OCI-LY7 (cell line): ENCODE measurements around the gene CTSH. TPM values are rescaled to one million over a fixed set of nuclear protein-coding genes. Genes with fewer than 3 reads are reported as not detected.

Experiments used
- BruUV-seq: library from RNA; stranded (reverse); fragments of 400-500 nt; replicated peaks from 2 replicates; lab custom pipeline; 2021; lab: Mats Ljungman, UMichigan
- CTCF ChIA-PET: fragments of 300-600 bp; sonication (Branson Sonifier 250); formaldehyde crosslinking; loops from one replicate; lab custom pipeline; 2022; ENCODE audit warnings: antibody characterized with exemption; ENCODE audit not compliant: unreplicated experiment; lab: Charles Lee
- POLR2A ChIA-PET: fragments of 300-600 bp; sonication (Branson Sonifier 250); formaldehyde crosslinking; loops from one replicate; lab custom pipeline; 2022; ENCODE audit warnings: antibody characterized with exemption; lab: Charles Lee
- DNase-seq: peaks from one replicate; pipeline ENCODE4 v3.0.0-alpha.2; 2015; ENCODE audit warnings: low spot score
- H2AFZ ChIP-seq: fragments of 200-600 bp; sonication (generic), shearing (Covaris generic); 2 replicates; pipeline ENCODE4 v1.6.1; 2014; ENCODE audit warnings: mild to moderate bottlenecking, antibody characterized with exemption, low read length, moderate library complexity
- H3K27ac ChIP-seq: fragments of 200-600 bp; sonication (generic); 2 replicates; pipeline ENCODE4 v1.5.1; 2014; ENCODE audit warnings: mixed run types, low read depth, mild to moderate bottlenecking, moderate library complexity, low read length, inconsistent platforms; ENCODE audit not compliant: poor library complexity, severe bottlenecking
- H3K36me3 ChIP-seq: fragments of 200-600 bp; sonication (generic); 2 replicates; pipeline ENCODE4 v1.6.1; 2014; ENCODE audit warnings: mild to moderate bottlenecking, antibody characterized with exemption, low read length, moderate library complexity, mixed read lengths; ENCODE audit not compliant: insufficient read depth
- H3K4me1 ChIP-seq: fragments of 200-600 bp; sonication (generic); 2 replicates; pipeline ENCODE4 v1.5.1; 2014; ENCODE audit warnings: mild to moderate bottlenecking, low read length; ENCODE audit not compliant: insufficient read depth, poor library complexity, severe bottlenecking
- H3K4me2 ChIP-seq: fragments of 200-600 bp; sonication (generic); 2 replicates; pipeline ENCODE4 v1.6.1; 2014; ENCODE audit warnings: mild to moderate bottlenecking, low read length
- H3K4me3 ChIP-seq: fragments of 200-600 bp; sonication (generic); 2 replicates; pipeline ENCODE4 v1.5.1; 2014; ENCODE audit warnings: mild to moderate bottlenecking, low read depth, low read length; ENCODE audit not compliant: poor library complexity, severe bottlenecking
- H3K79me2 ChIP-seq: fragments of 200-600 bp; sonication (generic); 2 replicates; pipeline ENCODE4 v1.6.1; 2016; ENCODE audit warnings: low read depth, mild to moderate bottlenecking, low read length, moderate library complexity, mixed read lengths; ENCODE audit not compliant: insufficient read depth
- H3K9me2 ChIP-seq: fragments of 200-600 bp; sonication (generic); 2 replicates; pipeline ENCODE4 v1.6.1; 2016; ENCODE audit warnings: mild to moderate bottlenecking, low read length, mixed read lengths; ENCODE audit not compliant: insufficient read depth
- H3K9me3 ChIP-seq: fragments of 200-600 bp; sonication (generic); 2 replicates; pipeline ENCODE4 v1.6.1; 2014; ENCODE audit warnings: mild to moderate bottlenecking, mixed run types, low read length, mixed read lengths
- H4K20me1 ChIP-seq: fragments of 200-600 bp; sonication (generic); 2 replicates; pipeline ENCODE4 v1.6.1; 2014; ENCODE audit warnings: mild to moderate bottlenecking, antibody characterized with exemption, low read length, moderate library complexity, mixed read lengths; ENCODE audit not compliant: insufficient read depth
- CTCF ChIP-seq: fragments of 200-600 bp; sonication (generic); conservative IDR thresholded peaks from 2 replicates; pipeline ENCODE4 v1.5.1; 2014; ENCODE audit warnings: mild to moderate bottlenecking, antibody characterized with exemption, low read length, moderate library complexity, mixed read lengths
- EZH2phosphoT487 ChIP-seq: fragments of 200-600 bp; sonication (generic); IDR thresholded peaks from 2 replicates; pipeline ENCODE4 v1.6.1; 2018; ENCODE audit warnings: low read depth, borderline replicate concordance, mild to moderate bottlenecking, mixed run types, antibody characterized with exemption, low read length, moderate library complexity, mixed read lengths
- intact Hi-C: fragments of 100-400 bp; cut with micrococcal nuclease; formaldehyde crosslinking; loops from one replicate; pipeline ENCODE4 v1.10.0; 2022; ENCODE audit not compliant: unreplicated experiment
- total RNA-seq, 2 experiments: library from RNA; depleted of rRNA in 1 of 2; stranded (reverse); fragments of >200 nt in 1 of 2; shearing (Covaris generic) in 1 of 2; gene quantifications; 2 replicates each; pipeline ENCODE4 v1.2.3, GENCODE V29; 2014 to 2022

The CTSH gene
- total RNA-seq, 2 experiments from 2014 or later, result 21.5 to 26.9 TPM

DNA sequence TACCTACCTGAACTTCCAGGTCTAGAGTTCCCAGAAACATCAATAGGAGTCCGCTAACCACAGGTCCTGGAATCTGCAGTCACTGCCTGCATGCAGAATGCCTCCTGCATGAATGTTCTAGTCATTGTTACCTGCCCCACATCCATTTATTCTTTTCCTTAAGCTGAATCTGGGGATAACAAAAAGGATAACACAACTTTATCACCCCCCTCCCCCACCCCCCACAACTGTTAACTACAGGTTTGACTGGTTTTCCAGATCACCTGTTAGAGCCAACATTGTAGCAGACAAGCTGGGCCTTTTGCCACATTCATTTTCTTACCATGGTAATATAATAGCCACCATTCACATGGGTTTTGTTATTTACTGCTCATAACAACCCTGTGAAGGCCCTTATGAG lies 4.6 kb upstream of the CTSH start:
- Histone ChIP-seq H3K4me2 (no peak overlapping the region), H3K27ac (no peak overlapping the region), H4K20me1 (no peaks in the 10 kb centered on the region), H3K36me3 (no peaks in the 10 kb centered on the region), H3K9me2 (no peaks in the 10 kb centered on the region), H2AFZ (no peak overlapping the region), H3K4me3 (no peak overlapping the region), H3K9me3 (no peaks in the 10 kb centered on the region), H3K79me2 (no peaks in the 10 kb centered on the region), H3K4me1 (peaks cover 17% of the 10 kb centered on the region)
- DNase-seq, result no peak
- intact Hi-C loops, result no loop called here
- no TSS peak for BruUV-seq
- ChIA-PET CTCF (no interaction called here), POLR2A (no interaction called here)
- no peak for TF ChIP-seq CTCF
- no peak for TF ChIP-seq EZH2phosphoT487

GRCh38 chr15:78947506-78947905 lies 2.7 kb upstream of the CTSH start:
- Histone ChIP-seq H3K4me2 (no peak overlapping the region), H4K20me1 (no peaks in the 10 kb centered on the region), H3K9me2 (no peaks in the 10 kb centered on the region), H3K9me3 (no peaks in the 10 kb centered on the region), H2AFZ (no peak overlapping the region), H3K36me3 (no peaks in the 10 kb centered on the region), H3K4me1 (peaks cover 22% of the 10 kb centered on the region), H3K4me3 (no peak overlapping the region), H3K27ac (no peak overlapping the region), H3K79me2 (no peaks in the 10 kb centered on the region)
- TF ChIP-seq EZH2phosphoT487, result no peak
- TF ChIP-seq CTCF, result no peak
- intact Hi-C loops, result no loop called here
- ChIA-PET POLR2A (no interaction called here), CTCF (no interaction called here)
- DNase-seq, result no peak
- no TSS peak for BruUV-seq

DNA sequence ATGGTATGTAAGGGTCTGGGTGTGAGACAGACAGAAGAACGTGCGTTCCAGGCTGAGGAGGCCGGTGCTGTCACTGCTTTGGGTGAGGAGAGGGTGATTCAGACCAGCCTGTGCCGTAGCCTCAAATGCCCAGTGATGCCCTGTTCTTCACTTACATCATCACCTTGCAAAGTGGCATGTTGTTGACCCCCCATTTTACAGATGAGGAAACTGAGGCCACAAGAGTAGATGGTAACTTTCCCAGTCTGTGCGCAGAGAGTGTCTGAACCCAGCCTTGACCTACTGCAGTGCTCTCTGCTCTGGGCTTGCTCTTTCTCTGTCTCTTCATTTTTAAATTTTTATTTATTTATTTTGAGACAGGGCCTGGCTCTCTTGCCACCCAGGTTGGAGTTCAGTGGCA lies 1.6 kb upstream of the CTSH start:
- no peak for TF ChIP-seq EZH2phosphoT487
- TF ChIP-seq CTCF, result no peak
- POLR2A ChIA-PET, result interaction anchor here (0.7 to 0.9 kb wide), 2 partner anchors 12 to 22 kb away, joined by 7 read pairs; no protein-coding TSS in a partner anchor
- H3K79me2 ChIP-seq, result no peaks in the 10 kb centered on the region
- H3K4me3 ChIP-seq, result no peak overlapping the region
- no TSS peak for BruUV-seq
- H2AFZ ChIP-seq, result no peak overlapping the region
- peaks cover 16% of the 10 kb centered on the region for H3K4me1 ChIP-seq
- H3K9me2 ChIP-seq, result no peaks in the 10 kb centered on the region
- H3K9me3 ChIP-seq, result no peaks in the 10 kb centered on the region
- intact Hi-C loops, result no loop called here
- no peak overlapping the region for H3K4me2 ChIP-seq
- DNase-seq, result no peak
- no peak overlapping the region for H3K27ac ChIP-seq
- no peaks in the 10 kb centered on the region for H3K36me3 ChIP-seq
- no peaks in the 10 kb centered on the region for H4K20me1 ChIP-seq
- CTCF ChIA-PET, result no interaction called here
